ENCODE data around the gene MRPS11.

Gene MRPS11

GRCh38 chr15:88482263-88482662 is 14.8 kb downstream of the MRPS11 start:
- H3K4me3 ChIP-seq (ENCODE audit: low read length), result no peak overlapping the region
- H3K27me3 ChIP-seq (ENCODE audit: control insufficient read depth, insufficient read depth, low read length), result no peaks in the 10 kb centered on the region
- no peak overlapping the region for H3K9ac ChIP-seq (ENCODE audit: low read length)
- H3K4me1 ChIP-seq (ENCODE audit: control insufficient read depth, insufficient read depth, low read length), result no peaks in the 10 kb centered on the region
- H3K36me3 ChIP-seq (ENCODE audit: control insufficient read depth, insufficient read depth, low read length), result no peaks in the 10 kb centered on the region
- H3K9me3 ChIP-seq (ENCODE audit: control insufficient read depth, low read length), result no peaks in the 10 kb centered on the region

GRCh38 chr15:88484682-88485331 is 17.3 kb downstream of the MRPS11 start:
- Histone ChIP-seq H3K9me3 (ENCODE audit: control insufficient read depth, low read length) (no peaks in the 10 kb centered on the region), H3K4me3 (ENCODE audit: low read length) (no peak overlapping the region), H3K9ac (ENCODE audit: low read length) (no peak overlapping the region), H3K36me3 (ENCODE audit: control insufficient read depth, insufficient read depth, low read length) (no peaks in the 10 kb centered on the region), H3K27me3 (ENCODE audit: control insufficient read depth, insufficient read depth, low read length) (no peaks in the 10 kb centered on the region), H3K4me1 (ENCODE audit: control insufficient read depth, insufficient read depth, low read length) (no peaks in the 10 kb centered on the region)

- H3K27me3 ChIP-seq (ENCODE audit: control insufficient read depth, insufficient read depth, low read length), result no peaks in the 10 kb centered on the region
Observed at GRCh38 chr15:88487178-88487795, 19.8 kb downstream of the MRPS11 start.

GRCh38 chr15:88487796-88488523 is 20.5 kb downstream of the MRPS11 start:
- Histone ChIP-seq H3K36me3 (ENCODE audit: control insufficient read depth, insufficient read depth, low read length) (no peaks in the 10 kb centered on the region), H3K9ac (ENCODE audit: low read length) (no peak overlapping the region), H3K9me3 (ENCODE audit: control insufficient read depth, low read length) (no peaks in the 10 kb centered on the region), H3K27me3 (ENCODE audit: control insufficient read depth, insufficient read depth, low read length) (no peaks in the 10 kb centered on the region), H3K4me3 (ENCODE audit: low read length) (no peak overlapping the region), H3K4me1 (ENCODE audit: control insufficient read depth, insufficient read depth, low read length) (no peaks in the 10 kb centered on the region)

More at GRCh38 chr15:88487178-88487795, 19.8 kb downstream of the MRPS11 start:
- H3K36me3 ChIP-seq (ENCODE audit: control insufficient read depth, insufficient read depth, low read length), result no peaks in the 10 kb centered on the region
- no peak overlapping the region for H3K9ac ChIP-seq (ENCODE audit: low read length)
- no peaks in the 10 kb centered on the region for H3K9me3 ChIP-seq (ENCODE audit: control insufficient read depth, low read length)
- no peak overlapping the region for H3K4me3 ChIP-seq (ENCODE audit: low read length)
- H3K4me1 ChIP-seq (ENCODE audit: control insufficient read depth, insufficient read depth, low read length), result no peaks in the 10 kb centered on the region

GRCh38 chr15:88489321-88489720 is 21.8 kb downstream of the MRPS11 start:
- no peak overlapping the region for H3K9ac ChIP-seq (ENCODE audit: low read length)
- H3K9me3 ChIP-seq (ENCODE audit: control insufficient read depth, low read length), result no peaks in the 10 kb centered on the region

GRCh38 chr15:88490036-88490435 is 22.5 kb downstream of the MRPS11 start:
- Histone ChIP-seq H3K4me1 (ENCODE audit: control insufficient read depth, insufficient read depth, low read length) (no peaks in the 10 kb centered on the region), H3K27me3 (ENCODE audit: control insufficient read depth, insufficient read depth, low read length) (no peaks in the 10 kb centered on the region), H3K4me3 (ENCODE audit: low read length) (no peak overlapping the region), H3K9ac (ENCODE audit: low read length) (no peak overlapping the region), H3K36me3 (ENCODE audit: control insufficient read depth, insufficient read depth, low read length) (no peaks in the 10 kb centered on the region), H3K9me3 (ENCODE audit: control insufficient read depth, low read length) (no peaks in the 10 kb centered on the region)

More at GRCh38 chr15:88489321-88489720, 21.8 kb downstream of the MRPS11 start:
- Histone ChIP-seq H3K4me1 (ENCODE audit: control insufficient read depth, insufficient read depth, low read length) (no peaks in the 10 kb centered on the region), H3K27me3 (ENCODE audit: control insufficient read depth, insufficient read depth, low read length) (no peaks in the 10 kb centered on the region), H3K36me3 (ENCODE audit: control insufficient read depth, insufficient read depth, low read length) (no peaks in the 10 kb centered on the region), H3K4me3 (ENCODE audit: low read length) (no peak overlapping the region)

GRCh38 chr15:88491158-88491557 is 23.6 kb downstream of the MRPS11 start:
- Histone ChIP-seq H3K4me3 (ENCODE audit: low read length) (no peak overlapping the region), H3K9ac (ENCODE audit: low read length) (no peak overlapping the region), H3K36me3 (ENCODE audit: control insufficient read depth, insufficient read depth, low read length) (no peaks in the 10 kb centered on the region), H3K4me1 (ENCODE audit: control insufficient read depth, insufficient read depth, low read length) (no peaks in the 10 kb centered on the region), H3K27me3 (ENCODE audit: control insufficient read depth, insufficient read depth, low read length) (no peaks in the 10 kb centered on the region), H3K9me3 (ENCODE audit: control insufficient read depth, low read length) (no peaks in the 10 kb centered on the region)

GRCh38 chr15:88493844-88494243 is 26.3 kb downstream of the MRPS11 start:
- Histone ChIP-seq H3K4me3 (ENCODE audit: low read length) (no peak overlapping the region), H3K36me3 (ENCODE audit: control insufficient read depth, insufficient read depth, low read length) (no peaks in the 10 kb centered on the region), H3K9ac (ENCODE audit: low read length) (no peak overlapping the region), H3K9me3 (ENCODE audit: control insufficient read depth, low read length) (no peaks in the 10 kb centered on the region), H3K4me1 (ENCODE audit: control insufficient read depth, insufficient read depth, low read length) (no peaks in the 10 kb centered on the region), H3K27me3 (ENCODE audit: control insufficient read depth, insufficient read depth, low read length) (no peaks in the 10 kb centered on the region)

GRCh38 chr15:88497109-88497765 is 29.7 kb downstream of the MRPS11 start:
- Histone ChIP-seq H3K4me3 (ENCODE audit: low read length) (no peak overlapping the region), H3K36me3 (ENCODE audit: control insufficient read depth, insufficient read depth, low read length) (no peaks in the 10 kb centered on the region), H3K9me3 (ENCODE audit: control insufficient read depth, low read length) (no peaks in the 10 kb centered on the region), H3K27me3 (ENCODE audit: control insufficient read depth, insufficient read depth, low read length) (no peaks in the 10 kb centered on the region), H3K4me1 (ENCODE audit: control insufficient read depth, insufficient read depth, low read length) (no peaks in the 10 kb centered on the region), H3K9ac (ENCODE audit: low read length) (no peak overlapping the region)

GRCh38 chr15:88498996-88499395 is 31.5 kb downstream of the MRPS11 start:
- H3K36me3 ChIP-seq (ENCODE audit: control insufficient read depth, insufficient read depth, low read length), result no peaks in the 10 kb centered on the region
- no peak overlapping the region for H3K9ac ChIP-seq (ENCODE audit: low read length)
- H3K27me3 ChIP-seq (ENCODE audit: control insufficient read depth, insufficient read depth, low read length), result no peaks in the 10 kb centered on the region
- no peaks in the 10 kb centered on the region for H3K4me1 ChIP-seq (ENCODE audit: control insufficient read depth, insufficient read depth, low read length)
- H3K9me3 ChIP-seq (ENCODE audit: control insufficient read depth, low read length), result no peaks in the 10 kb centered on the region
- no peak overlapping the region for H3K4me3 ChIP-seq (ENCODE audit: low read length)

- Histone ChIP-seq H3K27me3 (ENCODE audit: control insufficient read depth, insufficient read depth, low read length) (no peaks in the 10 kb centered on the region), H3K4me1 (ENCODE audit: control insufficient read depth, insufficient read depth, low read length) (no peaks in the 10 kb centered on the region), H3K9ac (ENCODE audit: low read length) (no peak overlapping the region), H3K9me3 (ENCODE audit: control insufficient read depth, low read length) (no peaks in the 10 kb centered on the region), H3K36me3 (ENCODE audit: control insufficient read depth, insufficient read depth, low read length) (no peaks in the 10 kb centered on the region), H3K4me3 (ENCODE audit: low read length) (no peak overlapping the region)
Observed at GRCh38 chr15:88504445-88504844, 36.9 kb downstream of the MRPS11 start.

- H3K9me3 ChIP-seq (ENCODE audit: control insufficient read depth, low read length), result no peaks in the 10 kb centered on the region
- no peak overlapping the region for H3K4me3 ChIP-seq (ENCODE audit: low read length)
- H3K9ac ChIP-seq (ENCODE audit: low read length), result no peak overlapping the region
- H3K4me1 ChIP-seq (ENCODE audit: control insufficient read depth, insufficient read depth, low read length), result no peaks in the 10 kb centered on the region
- H3K36me3 ChIP-seq (ENCODE audit: control insufficient read depth, insufficient read depth, low read length), result no peaks in the 10 kb centered on the region
- no peaks in the 10 kb centered on the region for H3K27me3 ChIP-seq (ENCODE audit: control insufficient read depth, insufficient read depth, low read length)
Observed at GRCh38 chr15:88505721-88506120, 38.2 kb downstream of the MRPS11 start.
